Tibial nerve (tissue), 4 donors: ENCODE data around the gene ATP11A. TPM values are rescaled to one million over a fixed set of nuclear protein-coding genes. Genes with fewer than 3 reads are reported as not detected.

Experiments used
- DNase-seq, 2 donors: peaks; one replicate each; pipeline ENCODE4 v3.0.0-alpha.2; 2019; ENCODE audit warnings: low spot score in 2 of 2
- H3K27ac ChIP-seq, 4 donors: fragments of 200-600 bp; sonication (generic) in 3 of 4; one replicate each; pipeline ENCODE4 v1.5.1; 2017 to 2019; ENCODE audit warnings: mild to moderate bottlenecking in 1 of 4
- H3K27me3 ChIP-seq, 2 donors: fragments of 200-600 bp; sonication (generic) in 1 of 2; one replicate each; pipeline versions ENCODE4 v1.5.1 to v1.6.0; 2017 to 2019
- H3K36me3 ChIP-seq, 3 donors: fragments of 200-600 bp; sonication (generic); one replicate each; pipeline ENCODE4 v1.5.1; 2018 to 2019
- H3K4me1 ChIP-seq, 4 donors: fragments of 200-600 bp; sonication (generic) in 3 of 4; one replicate each; pipeline ENCODE4 v1.5.1; 2017 to 2019
- H3K4me3 ChIP-seq, 4 donors: fragments of 200-600 bp; sonication (generic) in 3 of 4; one replicate each; pipeline ENCODE4 v1.5.1; 2017 to 2019; ENCODE audit warnings: mild to moderate bottlenecking in 1 of 4, moderate library complexity in 1 of 4
- H3K9me3 ChIP-seq, 4 donors: fragments of 200-600 bp; sonication (generic) in 3 of 4; one replicate each; pipeline ENCODE4 v1.5.1; 2017 to 2019
- EP300 ChIP-seq, 2 donors: sonication (generic); formaldehyde crosslinking; IDR thresholded peaks; one replicate each; pipeline ENCODE4 v1.6.1; 2017; ENCODE audit warnings: antibody characterized with exemption in 2 of 2, mild to moderate bottlenecking in 1 of 2
- POLR2A ChIP-seq, 2 donors: fragments of 450-650 bp; IDR thresholded peaks; one replicate each; pipeline ENCODE4 v1.6.1; 2017; ENCODE audit warnings: antibody characterized with exemption in 2 of 2, mild to moderate bottlenecking in 2 of 2, moderate library complexity in 2 of 2
- WGBS, 2 donors: methylation state at CpG; one replicate each; pipeline ENCODE4 v1.1.5; 2018; 5-methylcytosine and 5-hydroxymethylcytosine counted together
- total RNA-seq, 4 donors: library from RNA; depleted of rRNA; stranded (reverse); fragments of >200 nt; gene quantifications; one replicate each; pipeline ENCODE4 v1.1.0, GENCODE V29; 2016
- TF ChIP-seq, protein P1 (sequence below), 5 experiments: fragments of 200-600 bp in 3 of 5; fragments of 450-650 bp in 2 of 5; sonication (generic) in 3 of 5; IDR thresholded peaks; one replicate each; pipeline ENCODE4 v1.5.1; 2016 to 2019; ENCODE audit warnings: antibody characterized with exemption in 5 of 5, mild to moderate bottlenecking in 3 of 5, moderate library complexity in 2 of 5

ATP11A gene
- total RNA-seq, 4 donors from 2014 or later = 24.7 to 61.5 (median 35.0) TPM

GRCh38 chr13:112716461-112716820 lies 26.6 kb downstream of the ATP11A start:
- H3K27me3 ChIP-seq = no peaks in the 10 kb centered on the region
- peaks cover 0 to 15% (median 0%) of the 10 kb centered on the region in 3 donors for H3K36me3 ChIP-seq
- peaks cover 0 to 13% (median 0%) of the 10 kb centered on the region in 4 donors for H3K9me3 ChIP-seq
- DNase-seq = no peak
- H3K27ac ChIP-seq = no peak overlapping the region
- 92 to 94% methylated on average over 13 of the region's 13 CpGs for WGBS, 2 donors
- no peak overlapping the region for H3K4me3 ChIP-seq
- H3K4me1 ChIP-seq = peaks cover 0 to 24% (median 10%) of the 10 kb centered on the region in 4 donors
- TF ChIP-seq, protein P1, sequence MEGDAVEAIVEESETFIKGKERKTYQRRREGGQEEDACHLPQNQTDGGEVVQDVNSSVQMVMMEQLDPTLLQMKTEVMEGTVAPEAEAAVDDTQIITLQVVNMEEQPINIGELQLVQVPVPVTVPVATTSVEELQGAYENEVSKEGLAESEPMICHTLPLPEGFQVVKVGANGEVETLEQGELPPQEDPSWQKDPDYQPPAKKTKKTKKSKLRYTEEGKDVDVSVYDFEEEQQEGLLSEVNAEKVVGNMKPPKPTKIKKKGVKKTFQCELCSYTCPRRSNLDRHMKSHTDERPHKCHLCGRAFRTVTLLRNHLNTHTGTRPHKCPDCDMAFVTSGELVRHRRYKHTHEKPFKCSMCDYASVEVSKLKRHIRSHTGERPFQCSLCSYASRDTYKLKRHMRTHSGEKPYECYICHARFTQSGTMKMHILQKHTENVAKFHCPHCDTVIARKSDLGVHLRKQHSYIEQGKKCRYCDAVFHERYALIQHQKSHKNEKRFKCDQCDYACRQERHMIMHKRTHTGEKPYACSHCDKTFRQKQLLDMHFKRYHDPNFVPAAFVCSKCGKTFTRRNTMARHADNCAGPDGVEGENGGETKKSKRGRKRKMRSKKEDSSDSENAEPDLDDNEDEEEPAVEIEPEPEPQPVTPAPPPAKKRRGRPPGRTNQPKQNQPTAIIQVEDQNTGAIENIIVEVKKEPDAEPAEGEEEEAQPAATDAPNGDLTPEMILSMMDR (IDR thresholded peaks at IDR 0.05) = no peak
- TF ChIP-seq POLR2A (IDR thresholded peaks at IDR 0.05) (no peak), EP300 (IDR thresholded peaks at IDR 0.05) (no peak)

- 91 to 92% methylated on average over 14 of the region's 14 CpGs for WGBS, 2 donors
- no peak for TF ChIP-seq POLR2A (IDR thresholded peaks at IDR 0.05)
- no peak for TF ChIP-seq EP300 (IDR thresholded peaks at IDR 0.05)
- TF ChIP-seq, protein P1 (IDR thresholded peaks at IDR 0.05) = no peak
Measured at GRCh38 chr13:112716841-112717520, 27.1 kb downstream of the ATP11A start.

DNA sequence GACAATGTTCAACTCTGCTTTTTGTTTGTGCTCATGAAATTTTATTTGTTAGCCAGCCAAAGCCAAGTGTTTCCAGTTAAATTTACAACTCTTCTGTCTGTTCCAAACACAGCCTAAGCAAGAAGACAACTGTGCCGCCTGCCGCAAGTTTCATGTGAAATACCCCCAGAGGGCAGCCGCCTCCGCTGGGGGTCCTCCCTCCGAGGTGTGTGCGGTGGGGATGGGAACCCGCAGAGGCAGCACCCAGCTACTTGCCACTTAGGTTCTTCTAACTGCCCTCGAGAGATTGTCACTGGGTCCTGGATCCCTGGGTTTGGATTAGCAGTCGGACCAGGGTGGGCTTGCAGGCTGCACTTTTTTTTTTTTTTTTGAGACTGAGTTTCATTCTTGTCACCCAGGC lies 28.5 kb downstream of the ATP11A start:
- peaks cover 0 to 27% (median 0%) of the 10 kb centered on the region in 4 donors for H3K4me1 ChIP-seq
- H3K27me3 ChIP-seq = no peaks in the 10 kb centered on the region
- no peak overlapping the region for H3K4me3 ChIP-seq
- peaks cover 0 to 13% (median 0%) of the 10 kb centered on the region in 4 donors for H3K9me3 ChIP-seq
- no peak for TF ChIP-seq POLR2A (IDR thresholded peaks at IDR 0.05)
- TF ChIP-seq EP300 (IDR thresholded peaks at IDR 0.05) = no peak
- TF ChIP-seq, protein P1 (IDR thresholded peaks at IDR 0.05) = no peak
- no peak for DNase-seq
- WGBS, 2 donors = 90 to 93% methylated on average over 9 of the region's 9 CpGs
- H3K36me3 ChIP-seq = peaks cover 0 to 15% (median 0%) of the 10 kb centered on the region in 3 donors
- H3K27ac ChIP-seq = no peak overlapping the region

More at GRCh38 chr13:112716841-112717520, 27.1 kb downstream of the ATP11A start:
- Histone ChIP-seq H3K4me3 (no peak overlapping the region), H3K9me3 (peaks cover 0 to 13% (median 0%) of the 10 kb centered on the region in 4 donors), H3K36me3 (peaks cover 0 to 15% (median 0%) of the 10 kb centered on the region in 3 donors), H3K27ac (no peak overlapping the region), H3K27me3 (no peaks in the 10 kb centered on the region), H3K4me1 (peaks cover 0 to 24% (median 6%) of the 10 kb centered on the region in 4 donors)
- no peak for DNase-seq

GRCh38 chr13:112719016-112719415 lies 29.2 kb downstream of the ATP11A start:
- no peak for DNase-seq
- Histone ChIP-seq H3K4me1 (peaks cover 0 to 21% (median 0%) of the 10 kb centered on the region in 4 donors), H3K36me3 (peaks cover 0 to 15% (median 0%) of the 10 kb centered on the region in 3 donors), H3K4me3 (no peak overlapping the region), H3K27me3 (no peaks in the 10 kb centered on the region), H3K27ac (no peak overlapping the region), H3K9me3 (peaks cover 0 to 12% (median 0%) of the 10 kb centered on the region in 4 donors)
- 84% methylated on average over 11 of the region's 11 CpGs for WGBS, 2 donors
- TF ChIP-seq POLR2A (IDR thresholded peaks at IDR 0.05) (no peak), EP300 (IDR thresholded peaks at IDR 0.05) (no peak)
- TF ChIP-seq, protein P1 (IDR thresholded peaks at IDR 0.05) = no peak

GRCh38 chr13:112719556-112719955 lies 29.7 kb downstream of the ATP11A start:
- H3K9me3 ChIP-seq = peaks cover 0 to 6% (median 0%) of the 10 kb centered on the region in 4 donors
- H3K36me3 ChIP-seq = peaks cover 0 to 9% (median 0%) of the 10 kb centered on the region in 3 donors
- WGBS, 2 donors = 86 to 94% methylated on average over 2 of the region's 2 CpGs
- TF ChIP-seq EP300 (IDR thresholded peaks at IDR 0.05) (no peak), POLR2A (IDR thresholded peaks at IDR 0.05) (no peak)
- TF ChIP-seq, protein P1 (IDR thresholded peaks at IDR 0.05) = no peak
- H3K4me3 ChIP-seq = no peak overlapping the region
- no peaks in the 10 kb centered on the region for H3K27me3 ChIP-seq
- DNase-seq = no peak
- peaks cover 0 to 21% (median 0%) of the 10 kb centered on the region in 4 donors for H3K4me1 ChIP-seq
- no peak overlapping the region for H3K27ac ChIP-seq
